Kidney capillary endothelial cell (primary cell): ENCODE measurements around the gene NDUFAF7.
"Not testable (repeated sequence)": the region's sequence is repeated elsewhere in the genome, so short reads cannot be mapped to it uniquely, and the experiment has no call there.

ENCODE experiments used
- DNase-seq: peaks from one replicate; pipeline ENCODE4 v3.0.0-alpha.2; 2018; ENCODE audit warnings: low spot score

Gene NDUFAF7

GRCh38 chr2:37219046-37219445 lies 12.4 kb upstream of the NDUFAF7 start:
- DNase-seq: no peak

- no peak for DNase-seq
These were observed 8.3 kb upstream of the NDUFAF7 start for GRCh38 chr2:37223131-37223530.

GRCh38 chr2:37224063-37224462 lies 7.4 kb upstream of the NDUFAF7 start:
- no peak for DNase-seq

- DNase-seq: not testable (repeated sequence)
These were observed 6.3 kb upstream of the NDUFAF7 start for GRCh38 chr2:37225129-37225528.

- DNase-seq: no peak
These were observed 4.6 kb upstream of the NDUFAF7 start for GRCh38 chr2:37226863-37227262.

- no peak for DNase-seq
These were observed 2.7 kb upstream of the NDUFAF7 start for GRCh38 chr2:37228788-37229187.

GRCh38 chr2:37230581-37230980 lies 877 bp upstream of the NDUFAF7 start:
- peak; percentile 18 for DNase-seq

- DNase-seq: peak; percentile 4
These were observed 874 bp downstream of the NDUFAF7 start for GRCh38 chr2:37232131-37232933.

- no peak for DNase-seq
These were observed 12.0 kb downstream of the NDUFAF7 start for GRCh38 chr2:37243435-37243834.

- DNase-seq: no peak
These were observed 12.6 kb downstream of the NDUFAF7 start for GRCh38 chr2:37244017-37244416.

GRCh38 chr2:37244755-37245154 lies 13.3 kb downstream of the NDUFAF7 start:
- no peak for DNase-seq

GRCh38 chr2:37246205-37246604 lies 14.7 kb downstream of the NDUFAF7 start:
- DNase-seq: no peak

- no peak for DNase-seq
These were observed 19.6 kb downstream of the NDUFAF7 start for GRCh38 chr2:37250869-37251740.

GRCh38 chr2:37262522-37262921 lies 31.1 kb downstream of the NDUFAF7 start:
- no peak for DNase-seq

- no peak for DNase-seq
These were observed 32.4 kb downstream of the NDUFAF7 start for GRCh38 chr2:37263839-37264238.

GRCh38 chr2:37267685-37268084 lies 36.2 kb downstream of the NDUFAF7 start:
- DNase-seq: no peak

- DNase-seq: no peak
These were observed 36.7 kb downstream of the NDUFAF7 start for GRCh38 chr2:37268111-37268510.

GRCh38 chr2:37271376-37272067 lies 40.1 kb downstream of the NDUFAF7 start:
- DNase-seq: no peak

GRCh38 chr2:37274359-37274965 lies 43.0 kb downstream of the NDUFAF7 start:
- no peak for DNase-seq

- no peak for DNase-seq
These were observed 44.8 kb downstream of the NDUFAF7 start for GRCh38 chr2:37276291-37276690.

- DNase-seq: no peak
These were observed 50.5 kb downstream of the NDUFAF7 start for GRCh38 chr2:37281916-37282315.

GRCh38 chr2:37282746-37283145 lies 51.3 kb downstream of the NDUFAF7 start:
- DNase-seq: no peak
